ENCODE data around the gene TNIP2.
"Not testable (repeated sequence)": the region's sequence is repeated elsewhere in the genome, so short reads cannot be mapped to it uniquely, and the experiment has no call there.

Gene TNIP2

GRCh38 chr4:2767705-2768074 is 11.6 kb upstream of the TNIP2 start:
- DNase-seq = no peak

GRCh38 chr4:2767046-2767704 is 11.0 kb upstream of the TNIP2 start:
- no peak for DNase-seq

GRCh38 chr4:2765832-2766526 is 9.8 kb upstream of the TNIP2 start:
- DNase-seq = no peak

GRCh38 chr4:2763511-2763967 is 7.4 kb upstream of the TNIP2 start:
- DNase-seq = no peak

GRCh38 chr4:2762486-2763370 is 6.6 kb upstream of the TNIP2 start:
- not testable (repeated sequence) for DNase-seq

GRCh38 chr4:2762048-2762447 is 5.9 kb upstream of the TNIP2 start:
- DNase-seq = no peak

GRCh38 chr4:2761035-2761923 is 5.1 kb upstream of the TNIP2 start:
- peak; percentile 56 for DNase-seq

- no peak for DNase-seq
Measured at GRCh38 chr4:2757426-2757825, 1.3 kb upstream of the TNIP2 start.

- DNase-seq = no peak
Measured at GRCh38 chr4:2756691-2757350, 685 bp upstream of the TNIP2 start.

GRCh38 chr4:2754848-2755819 is 1.0 kb downstream of the TNIP2 start:
- no peak for DNase-seq

GRCh38 chr4:2753436-2753835 is 2.7 kb downstream of the TNIP2 start:
- no peak for DNase-seq

- DNase-seq = peak; percentile 38
Measured at GRCh38 chr4:2750719-2751605, 5.2 kb downstream of the TNIP2 start.

- no peak for DNase-seq
Measured at GRCh38 chr4:2746891-2747695, 9.0 kb downstream of the TNIP2 start.

GRCh38 chr4:2745981-2746806 is 9.9 kb downstream of the TNIP2 start:
- DNase-seq = peak; percentile 31

GRCh38 chr4:2745516-2745915 is 10.6 kb downstream of the TNIP2 start:
- DNase-seq = no peak

GRCh38 chr4:2744576-2745270 is 11.4 kb downstream of the TNIP2 start:
- no peak for DNase-seq

Data from hematopoietic multipotent progenitor cell treated with erythropoietin and hydrocortisone succinate and interleukin-3 and kit ligand, for 4 days (in vitro differentiated cells).